Panc1 (cell line): ENCODE measurements around the gene C3orf70. TPM values are rescaled to one million over a fixed set of nuclear protein-coding genes. Genes with fewer than 3 reads are reported as not detected.

Experiments used
- ATAC-seq: fragments of 200-7000 bp; cut with Tn5 transposase; 2 replicates; pipeline ENCODE4 v1.9.1; 2020; ENCODE audit warnings: mild to moderate bottlenecking, moderate library complexity
- Bru-seq: library from RNA; stranded (reverse); fragments of 400-500 nt; gene quantifications from one replicate; lab custom pipeline; 2021; lab: Mats Ljungman, UMichigan
- BruChase-seq, 2 experiments: library from RNA; stranded (reverse); fragments of 400-500 nt; gene quantifications; one replicate each; lab custom pipeline; 2021; lab: Mats Ljungman, UMichigan
- BruUV-seq: library from RNA; stranded (reverse); fragments of 400-500 nt; replicated peaks from 2 replicates; lab custom pipeline; 2021; lab: Mats Ljungman, UMichigan
- CTCF ChIA-PET: fragments of 300-600 bp; sonication (Branson Sonifier 250); formaldehyde crosslinking; loops from one replicate; lab custom pipeline; 2022; ENCODE audit warnings: antibody characterized with exemption; lab: Charles Lee
- POLR2A ChIA-PET: fragments of 300-600 bp; sonication (Branson Sonifier 250); formaldehyde crosslinking; loops from one replicate; lab custom pipeline; 2022; ENCODE audit warnings: antibody characterized with exemption; lab: Charles Lee
- DNase-seq: peaks from one replicate; pipeline ENCODE4 v3.0.0-alpha.2; 2010; ENCODE audit warnings: low read depth, low spot score
- H3K27ac ChIP-seq: 2 replicates; pipeline ENCODE4 v1.5.1; 2011; ENCODE audit warnings: mild to moderate bottlenecking, low read length, inconsistent platforms
- H3K27me3 ChIP-seq: fragments of 200-500 bp; sonication (Bioruptor generic); 2 replicates; pipeline ENCODE4 v1.6.0; 2014; ENCODE audit warnings: low read length, inconsistent platforms; ENCODE audit not compliant: control insufficient read depth, insufficient read depth
- H3K36me3 ChIP-seq: fragments of 200-500 bp; sonication (Bioruptor generic); 2 replicates; pipeline ENCODE4 v1.5.1; 2014; ENCODE audit warnings: inconsistent platforms, mild to moderate bottlenecking, low read length, moderate library complexity; ENCODE audit not compliant: control insufficient read depth, insufficient read depth
- H3K4me1 ChIP-seq: 2 replicates; pipeline ENCODE4 v1.5.1; 2011; ENCODE audit warnings: inconsistent platforms, mild to moderate bottlenecking, low read length, moderate library complexity; ENCODE audit not compliant: control insufficient read depth, insufficient read depth
- H3K4me3 ChIP-seq, 2 experiments: 2 replicates each; pipeline ENCODE4 v1.5.1; 2011 to 2012; ENCODE audit warnings: low read depth in 2 of 2, low read length in 2 of 2, mild to moderate bottlenecking in 2 of 2, inconsistent platforms in 1 of 2, moderate library complexity in 1 of 2
- H3K9me3 ChIP-seq: fragments of 200-500 bp; sonication (Bioruptor generic); 2 replicates; pipeline ENCODE4 v1.5.1; 2014; ENCODE audit warnings: low read depth, mild to moderate bottlenecking, inconsistent platforms, low read length, moderate library complexity; ENCODE audit not compliant: control insufficient read depth, insufficient read depth
- POLR2AphosphoS5 ChIP-seq: IDR thresholded peaks from 2 replicates; pipeline ENCODE4 v1.6.1; 2012; ENCODE audit warnings: mild to moderate bottlenecking, low read depth, low read length, moderate library complexity
- SIN3A ChIP-seq: IDR thresholded peaks from 2 replicates; pipeline ENCODE4 v1.6.1; 2012; ENCODE audit warnings: low read depth, mild to moderate bottlenecking, low read length, moderate library complexity, borderline replicate concordance; ENCODE audit not compliant: insufficient read depth
- TCF7L2 ChIP-seq: IDR thresholded peaks from 2 replicates; pipeline ENCODE4 v1.6.1; 2011; ENCODE audit warnings: mild to moderate bottlenecking, low read depth, low read length, inconsistent platforms
- in situ Hi-C: cut with HindIII; loops from 2 replicates; pipeline ENCODE4 v1.10.0; 2016; ENCODE audit warnings: low sequenced_read_pairs, low pct_unique_long_range_greater_than_20kb
- intact Hi-C: fragments of 100-400 bp; cut with micrococcal nuclease; formaldehyde crosslinking; loops from one replicate; pipeline ENCODE4 v1.10.0; 2022; ENCODE audit not compliant: unreplicated experiment
- long read RNA-seq: library from polyadenylated mRNA; unstranded; transcript quantifications from one replicate; pipeline ENCODE4 v2.0.0, GENCODE V29; 2021; ENCODE audit not compliant: unreplicated experiment
- polyA plus RNA-seq: library from polyadenylated mRNA; unstranded; fragments of >200 nt; gene quantifications from one replicate; pipeline ENCODE4 v1.2.1, GENCODE V29; 2012; ENCODE audit warnings: missing spikeins; ENCODE audit not compliant: insufficient read length
- total RNA-seq: library from RNA; stranded (reverse); gene quantifications from one replicate; pipeline ENCODE4 v1.2.1, GENCODE V29; 2021; ENCODE audit not compliant: unreplicated experiment
- TF ChIP-seq, protein P1 (sequence below): fragments of 450-650 bp; IDR thresholded peaks from 2 replicates; pipeline ENCODE4 v1.5.1; 2017; ENCODE audit warnings: mild to moderate bottlenecking
- TF ChIP-seq, protein P2 (sequence below), 2 experiments: IDR thresholded peaks; 2 replicates each; pipeline ENCODE4 v1.6.1; 2011 to 2012; ENCODE audit warnings: low read depth in 2 of 2, control low read depth in 1 of 2, low read length in 1 of 2, mild to moderate bottlenecking in 1 of 2, moderate library complexity in 1 of 2; ENCODE audit not compliant: insufficient read depth in 1 of 2

C3orf70 gene, protein sequence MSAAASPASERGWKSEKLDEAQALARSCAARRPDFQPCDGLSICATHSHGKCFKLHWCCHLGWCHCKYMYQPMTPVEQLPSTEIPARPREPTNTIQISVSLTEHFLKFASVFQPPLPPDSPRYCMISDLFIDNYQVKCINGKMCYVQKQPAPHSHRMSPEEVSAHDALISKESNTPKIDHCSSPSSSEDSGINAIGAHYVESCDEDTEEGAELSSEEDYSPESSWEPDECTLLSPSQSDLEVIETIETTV
- total RNA-seq (0.10 TPM), Bru-seq, nascent RNA (percentile 13 among the genes with signal in this experiment), BruChase-seq, experiment 1, labeled RNA remaining after a 2-hour chase (percentile 18 among the genes with signal in this experiment), BruChase-seq, experiment 2, labeled RNA remaining after a 6-hour chase (percentile 17 among the genes with signal in this experiment)
- polyA plus RNA-seq = not detected
- long read RNA-seq = 0 reads

GRCh38 chr3:185152410-185153170 is at the start of gene C3orf70:
Gene C3orf70 (minus strand): TSS chr3:185153060. CDS start chr3:185152823, 237 bp downstream.
- Histone ChIP-seq H3K4me1 (no peaks in the 10 kb centered on the region), H3K9me3 (no peaks in the 10 kb centered on the region), H3K27ac (no peak within 1 kb of the TSS), H3K27me3 (peaks cover 61% of the 10 kb centered on the region), H3K4me3 (peak within 1 kb of the TSS; percentile 38 to 48), H3K36me3 (no peaks in the 10 kb centered on the region)
- BruUV-seq = no TSS peak
- DNase-seq (no peak), ATAC-seq (peak; percentile 82)
- POLR2A ChIA-PET = no interaction called here
- in situ Hi-C loops (no loop called here), intact Hi-C loops (no loop called here)
- TF ChIP-seq SIN3A (no peak), TCF7L2 (peak; percentile 24; the same call in 1 of the 2 replicates), POLR2AphosphoS5 (no peak)
- TF ChIP-seq, protein P1, sequence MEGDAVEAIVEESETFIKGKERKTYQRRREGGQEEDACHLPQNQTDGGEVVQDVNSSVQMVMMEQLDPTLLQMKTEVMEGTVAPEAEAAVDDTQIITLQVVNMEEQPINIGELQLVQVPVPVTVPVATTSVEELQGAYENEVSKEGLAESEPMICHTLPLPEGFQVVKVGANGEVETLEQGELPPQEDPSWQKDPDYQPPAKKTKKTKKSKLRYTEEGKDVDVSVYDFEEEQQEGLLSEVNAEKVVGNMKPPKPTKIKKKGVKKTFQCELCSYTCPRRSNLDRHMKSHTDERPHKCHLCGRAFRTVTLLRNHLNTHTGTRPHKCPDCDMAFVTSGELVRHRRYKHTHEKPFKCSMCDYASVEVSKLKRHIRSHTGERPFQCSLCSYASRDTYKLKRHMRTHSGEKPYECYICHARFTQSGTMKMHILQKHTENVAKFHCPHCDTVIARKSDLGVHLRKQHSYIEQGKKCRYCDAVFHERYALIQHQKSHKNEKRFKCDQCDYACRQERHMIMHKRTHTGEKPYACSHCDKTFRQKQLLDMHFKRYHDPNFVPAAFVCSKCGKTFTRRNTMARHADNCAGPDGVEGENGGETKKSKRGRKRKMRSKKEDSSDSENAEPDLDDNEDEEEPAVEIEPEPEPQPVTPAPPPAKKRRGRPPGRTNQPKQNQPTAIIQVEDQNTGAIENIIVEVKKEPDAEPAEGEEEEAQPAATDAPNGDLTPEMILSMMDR = peak; percentile 5; the same call in 1 of the 2 replicates
- TF ChIP-seq, protein P2, sequence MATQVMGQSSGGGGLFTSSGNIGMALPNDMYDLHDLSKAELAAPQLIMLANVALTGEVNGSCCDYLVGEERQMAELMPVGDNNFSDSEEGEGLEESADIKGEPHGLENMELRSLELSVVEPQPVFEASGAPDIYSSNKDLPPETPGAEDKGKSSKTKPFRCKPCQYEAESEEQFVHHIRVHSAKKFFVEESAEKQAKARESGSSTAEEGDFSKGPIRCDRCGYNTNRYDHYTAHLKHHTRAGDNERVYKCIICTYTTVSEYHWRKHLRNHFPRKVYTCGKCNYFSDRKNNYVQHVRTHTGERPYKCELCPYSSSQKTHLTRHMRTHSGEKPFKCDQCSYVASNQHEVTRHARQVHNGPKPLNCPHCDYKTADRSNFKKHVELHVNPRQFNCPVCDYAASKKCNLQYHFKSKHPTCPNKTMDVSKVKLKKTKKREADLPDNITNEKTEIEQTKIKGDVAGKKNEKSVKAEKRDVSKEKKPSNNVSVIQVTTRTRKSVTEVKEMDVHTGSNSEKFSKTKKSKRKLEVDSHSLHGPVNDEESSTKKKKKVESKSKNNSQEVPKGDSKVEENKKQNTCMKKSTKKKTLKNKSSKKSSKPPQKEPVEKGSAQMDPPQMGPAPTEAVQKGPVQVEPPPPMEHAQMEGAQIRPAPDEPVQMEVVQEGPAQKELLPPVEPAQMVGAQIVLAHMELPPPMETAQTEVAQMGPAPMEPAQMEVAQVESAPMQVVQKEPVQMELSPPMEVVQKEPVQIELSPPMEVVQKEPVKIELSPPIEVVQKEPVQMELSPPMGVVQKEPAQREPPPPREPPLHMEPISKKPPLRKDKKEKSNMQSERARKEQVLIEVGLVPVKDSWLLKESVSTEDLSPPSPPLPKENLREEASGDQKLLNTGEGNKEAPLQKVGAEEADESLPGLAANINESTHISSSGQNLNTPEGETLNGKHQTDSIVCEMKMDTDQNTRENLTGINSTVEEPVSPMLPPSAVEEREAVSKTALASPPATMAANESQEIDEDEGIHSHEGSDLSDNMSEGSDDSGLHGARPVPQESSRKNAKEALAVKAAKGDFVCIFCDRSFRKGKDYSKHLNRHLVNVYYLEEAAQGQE (IDR thresholded peaks at IDR 0.05; ENCODE audit: insufficient read depth in 1 of 2, low read depth in 2 of 2, low read length in 1 of 2) = no peak
- CTCF ChIA-PET = no interaction called here

- Histone ChIP-seq H3K27me3 (no peaks in the 10 kb centered on the region), H3K4me1 (no peaks in the 10 kb centered on the region), H3K9me3 (no peaks in the 10 kb centered on the region), H3K27ac (no peak overlapping the region), H3K4me3 (no peak overlapping the region), H3K36me3 (no peaks in the 10 kb centered on the region)
- intact Hi-C loops (no loop called here), in situ Hi-C loops (no loop called here)
- no peak for ATAC-seq
- no TSS peak for BruUV-seq
- POLR2A ChIA-PET = no interaction called here
- DNase-seq = no peak
- CTCF ChIA-PET = no interaction called here
- no peak for TF ChIP-seq SIN3A
- TF ChIP-seq, protein P1 = no peak
- TF ChIP-seq, protein P2 (IDR thresholded peaks at IDR 0.05; ENCODE audit: insufficient read depth in 1 of 2, low read depth in 2 of 2, low read length in 1 of 2) = no peak
- TF ChIP-seq TCF7L2 = no peak
- no peak for TF ChIP-seq POLR2AphosphoS5
These were observed 47.8 kb upstream of the C3orf70 start for GRCh38 chr3:185200639-185201038.
